GM12878 (cell line): ENCODE measurements around the gene TTC8. TPM values are rescaled to one million over a fixed set of nuclear protein-coding genes. Genes with fewer than 3 reads are reported as not detected.
A peak's percentile ranks its signal among the peaks of the same experiment; 100 is the strongest.
"Not testable (repeated sequence)": the region's sequence is repeated elsewhere in the genome, so short reads cannot be mapped to it uniquely, and the experiment has no call there.

Experiments used
- ATAC-seq: fragments of 200-7000 bp; cut with Tn5 transposase; 3 replicates; pipeline ENCODE4 v1.9.1; 2020; ENCODE audit warnings: mild to moderate bottlenecking, moderate library complexity
- BruUV-seq: library from RNA; stranded (reverse); fragments of 400-500 nt; replicated peaks from 2 replicates; lab custom pipeline; 2021; lab: Mats Ljungman, UMichigan
- CTCF ChIA-PET: fragments of 300-600 bp; sonication (Branson Sonifier 250); formaldehyde crosslinking; extraction: SDS; loops from one replicate; lab custom pipeline; 2021; ENCODE audit warnings: inconsistent platforms; lab: Yijun Ruan, JAX
- POLR2A ChIA-PET: fragments of 350-600 bp; formaldehyde crosslinking; extraction: SDS; loops from one replicate; lab custom pipeline; 2021; ENCODE audit warnings: inconsistent platforms; lab: Charles Lee
- RAD21 ChIA-PET: fragments of 300-600 bp; sonication (Branson Sonifier 250); formaldehyde crosslinking; loops from one replicate; lab custom pipeline; 2023; ENCODE audit warnings: antibody characterized with exemption; ENCODE audit not compliant: unreplicated experiment; lab: Charles Lee
- SMC1A ChIA-PET: fragments of 300-600 bp; sonication (Branson Sonifier 250); formaldehyde crosslinking; loops from one replicate; lab custom pipeline; 2023; ENCODE audit not compliant: unreplicated experiment, uncharacterized antibody; lab: Charles Lee
- DNase-seq: peaks from one replicate; pipeline ENCODE4 v3.0.0-alpha.2; 2011; ENCODE audit warnings: low read depth, low spot score
- FAIRE-seq: peaks from 3 replicates; lab custom pipeline; 2011; peaks lifted over from hg19 to GRCh38; lab: Jason Lieb, UNC
- H2AFZ ChIP-seq: 2 replicates; pipeline ENCODE4 v1.6.0; 2011; ENCODE audit warnings: low read depth, low read length, control low read depth; ENCODE audit not compliant: control insufficient read depth
- H3K27ac ChIP-seq: 2 replicates; pipeline ENCODE4 v1.5.1; 2011; ENCODE audit warnings: control low read depth; ENCODE audit not compliant: control insufficient read depth, insufficient read depth
- H3K27me3 ChIP-seq, 2 experiments: replicated peaks in 1 of 2; 2 replicates each; pipeline versions ENCODE4 v1.6.0 to v1.6.1; 2011; ENCODE audit warnings: low read length in 1 of 2; ENCODE audit not compliant: control insufficient read depth in 2 of 2, insufficient read depth in 2 of 2
- H3K36me3 ChIP-seq, 2 experiments: 2 replicates each; pipeline ENCODE4 v1.5.1; 2011; ENCODE audit warnings: low read length in 1 of 2; ENCODE audit not compliant: control insufficient read depth in 2 of 2, insufficient read depth in 2 of 2
- H3K4me1 ChIP-seq: 2 replicates; pipeline ENCODE4 v1.6.1; 2011; ENCODE audit warnings: mild to moderate bottlenecking, low read length, moderate library complexity, mixed read lengths; ENCODE audit not compliant: control insufficient read depth, insufficient read depth
- H3K4me2 ChIP-seq: 2 replicates; pipeline ENCODE4 v1.6.0; 2011; ENCODE audit warnings: control low read depth; ENCODE audit not compliant: control insufficient read depth, insufficient read depth
- H3K4me3 ChIP-seq: fragments of 200-600 bp; sonication (generic); 2 replicates; pipeline ENCODE4 v1.5.1; 2016
- H3K79me2 ChIP-seq: 2 replicates; pipeline ENCODE4 v1.6.0; 2011; ENCODE audit warnings: low read length; ENCODE audit not compliant: control insufficient read depth, insufficient read depth
- H3K9ac ChIP-seq: 2 replicates; pipeline ENCODE4 v1.8.0; 2011; ENCODE audit warnings: low read length, control low read depth, mixed read lengths; ENCODE audit not compliant: control insufficient read depth, insufficient read depth
- H3K9me3 ChIP-seq: replicated peaks from 3 replicates; pipeline ENCODE4 v1.5.1; 2011; ENCODE audit warnings: mild to moderate bottlenecking, low read length; ENCODE audit not compliant: control insufficient read depth, insufficient read depth
- H4K20me1 ChIP-seq: 2 replicates; pipeline ENCODE4 v1.6.0; 2011; ENCODE audit not compliant: control insufficient read depth, insufficient read depth
- KLF5 ChIP-seq: fragments of 450-650 bp; IDR thresholded peaks from 2 replicates; pipeline ENCODE4 v1.6.1; 2014; ENCODE audit warnings: mild to moderate bottlenecking; ENCODE audit not compliant: partially characterized antibody
- MTA2 ChIP-seq: fragments of 450-650 bp; IDR thresholded peaks from 2 replicates; pipeline ENCODE4 v1.6.1; 2016; ENCODE audit warnings: low read depth, mild to moderate bottlenecking, moderate library complexity
- MYC ChIP-seq: IDR thresholded peaks from 2 replicates; pipeline ENCODE4 v1.6.1; 2011; ENCODE audit warnings: mild to moderate bottlenecking, low read length, moderate library complexity, inconsistent platforms; ENCODE audit not compliant: insufficient read depth, insufficient replicate concordance, insufficient read length, severe bottlenecking
- NR2F1 ChIP-seq: fragments of 450-650 bp; conservative IDR thresholded peaks from 2 replicates; pipeline ENCODE4 v1.6.1; 2017; ENCODE audit warnings: mild to moderate bottlenecking
- POLR2A ChIP-seq: IDR thresholded peaks from 2 replicates; pipeline ENCODE4 v1.6.1; 2011; ENCODE audit warnings: low read depth, mild to moderate bottlenecking, low read length
- RFX5 ChIP-seq: IDR thresholded peaks from 2 replicates; pipeline ENCODE4 v1.6.1; 2011; ENCODE audit warnings: low read depth, low read length, improper control_type of control experiment
- SREBF1 ChIP-seq: IDR thresholded peaks from 2 replicates; pipeline ENCODE4 v1.6.1; 2012; ENCODE audit warnings: mild to moderate bottlenecking, low read length
- WGBS: methylation state at CpG from one replicate; pipeline ENCODE4 v1.1.6; 2016; ENCODE audit warnings: low lambda C conversion rate; ENCODE audit not compliant: insufficient replicate concordance, insufficient coverage; ENCODE audit errors: missing lambda C conversion rate; 5-methylcytosine and 5-hydroxymethylcytosine counted together
- in situ Hi-C: fragments of 300-500 bp; cut with MboI; formaldehyde crosslinking; loops from 9 replicates; pipeline ENCODE4 v1.14.3; 2018; ENCODE audit warnings: mixed read lengths
- intact Hi-C: fragments of 100-400 bp; cut with micrococcal nuclease; formaldehyde crosslinking; loops from one replicate; pipeline ENCODE4 v1.14.2; 2022; ENCODE audit not compliant: unreplicated experiment
- polyA plus RNA-seq, 11 experiments: library from polyadenylated mRNA; depleted of rRNA in 4 of 11; unstranded in 6 of 11; stranded (reverse) in 5 of 11; fragments of >200 nt; fragmentation: Nextera tagmentation in 4 of 11; fragmentation: Illumina TruSeq in 1 of 11; extraction: Ambion mirVana in 4 of 11; extraction: Trizol in 1 of 11; gene quantifications; 1 replicate in 1 of 11; 2 replicates in 10 of 11; pipeline versions ENCODE4 v1.2.1 to v1.2.3, GENCODE V29; 2011 to 2016; ENCODE audit warnings: inconsistent platforms in 2 of 11, missing spikeins in 2 of 11, low read depth in 1 of 11
- total RNA-seq, 4 experiments: library from RNA; depleted of rRNA in 3 of 4; stranded (reverse); fragments of >200 nt in 3 of 4; fragmentation: Illumina TruSeq in 1 of 4; extraction: Trizol in 1 of 4; gene quantifications; 2 replicates each; pipeline versions ENCODE4 v1.2.1 to v1.2.3, GENCODE V29; 2013 to 2021
- TF ChIP-seq, protein P1 (sequence below): IDR thresholded peaks from 2 replicates; pipeline ENCODE4 v1.6.1; 2011; ENCODE audit warnings: low read depth, low read length, improper control_type of control experiment, borderline replicate concordance
- TF ChIP-seq, protein P2 (sequence below): IDR thresholded peaks from 2 replicates; pipeline ENCODE4 v1.6.1; 2011; ENCODE audit warnings: low read depth, mild to moderate bottlenecking, low read length, moderate library complexity, borderline replicate concordance; ENCODE audit errors: extremely low read depth

Gene TTC8
- total and polyA plus RNA-seq, 10 of the 15 experiments (the other 5 are each of a cell fraction or from before 2014, with no cell fraction given), result 1.5 to 4.6 (median 2.5) TPM

DNA sequence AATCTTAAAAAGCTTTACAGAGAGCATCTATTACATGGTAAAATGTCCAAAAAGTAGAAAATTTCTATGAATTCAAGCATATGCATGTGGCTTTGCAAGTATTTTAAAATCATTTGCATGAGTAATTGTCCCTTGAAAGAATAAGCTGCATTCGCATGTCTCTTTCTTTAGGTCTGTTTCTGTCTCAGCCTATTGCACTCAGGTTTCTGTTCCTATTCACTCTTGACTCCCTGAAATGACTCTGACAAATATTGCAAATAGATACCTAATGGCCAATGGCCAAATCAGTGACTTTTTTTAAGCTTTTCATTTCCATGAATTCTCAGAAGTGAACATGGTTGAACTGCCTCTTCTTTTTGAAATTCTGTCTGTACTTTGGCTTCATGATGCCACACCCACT, 6.4 kb upstream of the TTC8 start:
- ChIA-PET CTCF (no interaction called here), RAD21 (no interaction called here), POLR2A (interaction anchor here (0.7 kb wide), 1 partner anchor 92 kb away, joined by 4 read pairs; no protein-coding TSS in a partner anchor)
- H3K4me2 ChIP-seq, result no peak overlapping the region
- no peaks in the 10 kb centered on the region for H3K36me3 ChIP-seq
- no peaks in the 10 kb centered on the region for H3K9me3 ChIP-seq
- TF ChIP-seq RFX5 (no peak), SREBF1 (no peak), MYC (no peak), POLR2A (no peak), KLF5 (no peak), MTA2 (no peak), NR2F1 (no peak)
- TF ChIP-seq, protein P1, sequence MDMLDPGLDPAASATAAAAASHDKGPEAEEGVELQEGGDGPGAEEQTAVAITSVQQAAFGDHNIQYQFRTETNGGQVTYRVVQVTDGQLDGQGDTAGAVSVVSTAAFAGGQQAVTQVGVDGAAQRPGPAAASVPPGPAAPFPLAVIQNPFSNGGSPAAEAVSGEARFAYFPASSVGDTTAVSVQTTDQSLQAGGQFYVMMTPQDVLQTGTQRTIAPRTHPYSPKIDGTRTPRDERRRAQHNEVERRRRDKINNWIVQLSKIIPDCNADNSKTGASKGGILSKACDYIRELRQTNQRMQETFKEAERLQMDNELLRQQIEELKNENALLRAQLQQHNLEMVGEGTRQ, result no peak
- TF ChIP-seq, protein P2, sequence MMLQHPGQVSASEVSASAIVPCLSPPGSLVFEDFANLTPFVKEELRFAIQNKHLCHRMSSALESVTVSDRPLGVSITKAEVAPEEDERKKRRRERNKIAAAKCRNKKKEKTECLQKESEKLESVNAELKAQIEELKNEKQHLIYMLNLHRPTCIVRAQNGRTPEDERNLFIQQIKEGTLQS, result no peak
- TF ChIP-seq, all 136 proteins: peak for 0
- Histone ChIP-seq H3K27ac (no peak overlapping the region), H4K20me1 (no peaks in the 10 kb centered on the region), H2AFZ (no peak overlapping the region), H3K79me2 (no peaks in the 10 kb centered on the region), H3K27me3 (no peaks in the 10 kb centered on the region; a peak in 2 of 4 replicates), H3K4me1 (no peaks in the 10 kb centered on the region), H3K4me3 (no peak overlapping the region), H3K9ac (no peak overlapping the region)
- BruUV-seq, result no TSS peak
- ATAC-seq (0 out of 3 replicates have a peak, but pooled peaks have one; percentile 34), FAIRE-seq (no peak), DNase-seq (no peak)
- intact Hi-C loops (no loop called here), in situ Hi-C loops (no loop called here)
- SMC1A ChIA-PET, result no interaction called here
- WGBS, result 0% methylated on average over 1 of the region's 1 CpG

DNA sequence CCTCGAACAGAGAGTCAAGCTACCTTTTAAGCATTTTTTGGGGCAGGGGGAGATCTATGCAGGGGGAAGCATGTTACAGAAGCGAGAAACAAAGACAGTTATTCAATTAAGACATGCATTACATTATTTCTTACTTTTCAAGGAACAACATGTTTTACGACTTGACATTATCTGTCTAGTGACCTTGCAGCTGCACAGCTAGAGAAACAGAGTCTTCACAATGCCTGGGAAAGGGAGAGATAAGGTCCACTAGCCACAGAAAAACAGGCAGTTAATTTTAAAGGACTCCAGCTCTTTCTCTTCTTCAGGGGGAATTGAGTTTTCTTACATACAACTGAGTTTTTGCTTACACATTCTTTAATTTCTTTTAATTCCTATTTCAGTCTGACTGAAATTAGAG, 4.8 kb upstream of the TTC8 start:
- DNase-seq, H3K9ac ChIP-seq, H3K4me1 ChIP-seq, FAIRE-seq, H3K79me2 ChIP-seq, H3K4me2 ChIP-seq, H3K4me3 ChIP-seq, H3K36me3 ChIP-seq, in situ Hi-C loops, H3K9me3 ChIP-seq, H3K27ac ChIP-seq, ATAC-seq, RAD21 ChIA-PET, CTCF ChIA-PET, H3K27me3 ChIP-seq, BruUV-seq, H2AFZ ChIP-seq, intact Hi-C loops, H4K20me1 ChIP-seq, POLR2A ChIA-PET: not testable (repeated sequence)
- SMC1A ChIA-PET, result interaction anchor here (0.7 kb wide), 1 partner anchor 409 kb away, joined by 3 read pairs; no protein-coding TSS in a partner anchor
- 30% methylated on average over 3 of the region's 3 CpGs for WGBS
